ENCODE results near the gene TMEM131. TPM values are rescaled to one million over a fixed set of nuclear protein-coding genes. Genes with fewer than 3 reads are reported as not detected.

The TMEM131 gene
- total RNA-seq, 4 donors from 2014 or later: 78.4 to 86.4 (median 80.5) TPM

DNA sequence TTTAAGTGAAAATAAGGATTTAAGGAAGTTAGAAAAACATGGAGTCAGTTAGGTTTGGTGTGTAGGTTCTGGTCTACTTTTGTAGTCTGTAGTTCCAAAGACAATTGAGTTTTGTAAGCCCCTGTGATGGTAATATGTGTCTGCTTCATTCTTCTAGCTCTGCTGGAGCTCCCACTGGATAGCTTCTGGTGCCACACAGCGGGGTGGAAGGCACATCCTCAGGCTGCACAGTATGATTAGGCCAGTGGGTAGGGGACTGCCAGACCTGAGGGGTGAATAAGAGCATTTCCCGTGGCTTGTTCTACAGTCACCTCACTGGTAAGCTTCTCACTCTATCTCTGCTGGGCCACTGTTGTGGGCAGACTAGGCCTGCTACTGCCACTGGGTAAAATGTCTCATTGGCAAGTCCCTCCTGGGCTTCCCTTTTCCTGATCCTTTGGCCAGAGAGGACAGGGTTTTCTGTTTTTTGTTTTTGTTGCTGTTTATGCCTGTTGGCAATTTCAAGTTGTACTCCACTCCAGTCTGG lies 44.5 kb downstream of the TMEM131 start:
- no peak for DNase-seq
- Histone ChIP-seq H3K9me3 (no peaks in the 10 kb centered on the region), H3K27me3 (no peaks in the 10 kb centered on the region), H3K4me1 (peaks cover 4 to 43% (median 10%) of the 10 kb centered on the region in 4 donors), H3K36me3 (no peaks in the 10 kb centered on the region), H3K27ac (no peak overlapping the region), H3K4me3 (no peak overlapping the region)
- in situ Hi-C loops (cut with MboI; ENCODE audit: low pct_ligation_motif_present in 1 of 4, low pct_unique_long_range_greater_than_20kb in 1 of 4, low sequenced_read_pairs in 3 of 4) (no loop called here), intact Hi-C loops (cut with DNase I; ENCODE audit: low total_unique reads) (no loop called here)
- TF ChIP-seq POLR2AphosphoS5 (IDR thresholded peaks at IDR 0.05): no peak
- TF ChIP-seq, protein P1, sequence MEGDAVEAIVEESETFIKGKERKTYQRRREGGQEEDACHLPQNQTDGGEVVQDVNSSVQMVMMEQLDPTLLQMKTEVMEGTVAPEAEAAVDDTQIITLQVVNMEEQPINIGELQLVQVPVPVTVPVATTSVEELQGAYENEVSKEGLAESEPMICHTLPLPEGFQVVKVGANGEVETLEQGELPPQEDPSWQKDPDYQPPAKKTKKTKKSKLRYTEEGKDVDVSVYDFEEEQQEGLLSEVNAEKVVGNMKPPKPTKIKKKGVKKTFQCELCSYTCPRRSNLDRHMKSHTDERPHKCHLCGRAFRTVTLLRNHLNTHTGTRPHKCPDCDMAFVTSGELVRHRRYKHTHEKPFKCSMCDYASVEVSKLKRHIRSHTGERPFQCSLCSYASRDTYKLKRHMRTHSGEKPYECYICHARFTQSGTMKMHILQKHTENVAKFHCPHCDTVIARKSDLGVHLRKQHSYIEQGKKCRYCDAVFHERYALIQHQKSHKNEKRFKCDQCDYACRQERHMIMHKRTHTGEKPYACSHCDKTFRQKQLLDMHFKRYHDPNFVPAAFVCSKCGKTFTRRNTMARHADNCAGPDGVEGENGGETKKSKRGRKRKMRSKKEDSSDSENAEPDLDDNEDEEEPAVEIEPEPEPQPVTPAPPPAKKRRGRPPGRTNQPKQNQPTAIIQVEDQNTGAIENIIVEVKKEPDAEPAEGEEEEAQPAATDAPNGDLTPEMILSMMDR (IDR thresholded peaks at IDR 0.05): no peak
- TF ChIP-seq EP300 (IDR thresholded peaks at IDR 0.05; ENCODE audit: low read depth): no peak
- no peak for TF ChIP-seq POLR2A (IDR thresholded peaks at IDR 0.05)
- WGBS, 2 donors (ENCODE audit: low coverage in 1 of 2): 87% methylated on average over 2 of the region's 2 CpGs; no CpG with 5 or more reads in 1 of the 2 donors

DNA sequence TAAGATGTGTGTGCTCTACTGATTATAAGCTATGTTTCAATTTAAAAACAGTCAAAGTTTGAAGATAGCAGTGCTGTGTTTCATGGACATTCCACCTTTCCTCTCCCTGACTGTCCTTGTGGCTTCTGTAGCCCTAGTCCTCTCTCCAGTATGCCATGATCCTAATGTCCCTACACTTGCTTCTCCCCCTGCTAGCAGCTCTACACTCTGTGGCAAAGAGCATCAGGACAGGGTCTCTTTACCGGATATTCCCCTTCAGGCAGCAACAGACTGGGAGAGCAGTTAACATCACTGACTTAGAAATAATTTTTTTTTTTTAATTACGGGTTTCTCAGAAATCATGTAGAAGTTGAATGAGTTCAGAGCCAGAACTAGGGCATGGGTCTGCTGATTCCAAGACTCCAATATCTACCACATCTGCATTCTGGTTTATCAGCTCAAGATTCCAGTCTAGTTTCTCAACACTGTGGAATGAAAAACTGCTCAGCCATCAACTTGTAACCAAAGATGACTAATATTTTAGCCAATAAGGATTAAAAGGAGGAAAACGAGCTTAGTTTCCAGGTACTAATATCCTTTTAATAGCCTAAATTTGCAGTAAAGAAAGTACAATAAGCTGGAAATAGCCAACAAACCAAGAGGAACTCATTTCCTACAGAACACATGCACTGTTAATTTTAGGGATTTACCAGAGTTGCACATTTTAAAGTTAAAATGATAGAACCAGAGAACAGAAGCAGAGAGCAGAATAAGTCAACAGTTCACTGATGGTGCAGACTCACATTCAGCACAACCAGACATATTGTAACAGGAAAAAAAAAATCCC lies 45.2 kb downstream of the TMEM131 start:
- Histone ChIP-seq H3K27me3 (no peaks in the 10 kb centered on the region), H3K9me3 (no peaks in the 10 kb centered on the region), H3K36me3 (no peaks in the 10 kb centered on the region), H3K4me1 (peaks cover 4 to 49% (median 13%) of the 10 kb centered on the region in 4 donors), H3K27ac (no peak overlapping the region), H3K4me3 (no peak overlapping the region)
- TF ChIP-seq POLR2AphosphoS5 (IDR thresholded peaks at IDR 0.05) (no peak), EP300 (IDR thresholded peaks at IDR 0.05; ENCODE audit: low read depth) (no peak), POLR2A (IDR thresholded peaks at IDR 0.05) (no peak)
- TF ChIP-seq, protein P1 (IDR thresholded peaks at IDR 0.05): no peak
- DNase-seq: no peak
- intact Hi-C loops (cut with DNase I; ENCODE audit: low total_unique reads): no loop called here
- in situ Hi-C loops (cut with MboI; ENCODE audit: low pct_ligation_motif_present in 1 of 4, low pct_unique_long_range_greater_than_20kb in 1 of 4, low sequenced_read_pairs in 3 of 4): no loop called here
- 56 to 74% methylated on average over 2 to 3 of the region's 3 CpGs for WGBS, 2 donors (ENCODE audit: low coverage in 1 of 2)

DNA sequence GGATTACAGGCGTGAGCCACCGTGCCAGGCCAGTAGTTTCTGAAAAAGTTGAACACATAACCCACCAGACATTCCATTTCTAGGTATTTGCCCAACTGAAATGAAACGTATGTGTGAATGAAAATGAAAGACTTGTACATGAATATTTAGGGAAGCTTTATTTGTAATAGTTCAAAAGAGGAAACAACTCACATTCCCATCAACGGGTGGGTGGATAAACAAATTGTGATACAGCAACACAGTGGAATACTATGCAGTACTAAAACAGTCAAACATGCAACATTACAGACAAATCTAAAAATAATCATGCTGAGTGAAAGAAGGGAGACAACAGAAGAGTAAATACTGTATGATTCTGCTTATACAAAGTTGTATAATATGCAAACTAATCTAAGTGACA lies 46.8 kb downstream of the TMEM131 start:
- no peak for TF ChIP-seq POLR2AphosphoS5 (IDR thresholded peaks at IDR 0.05)
- TF ChIP-seq, protein P1 (IDR thresholded peaks at IDR 0.05): no peak
- TF ChIP-seq EP300 (IDR thresholded peaks at IDR 0.05; ENCODE audit: low read depth): no peak
- TF ChIP-seq POLR2A (IDR thresholded peaks at IDR 0.05): no peak
- intact Hi-C loops (cut with DNase I; ENCODE audit: low total_unique reads): loop anchor here (1.0 kb wide), 1 partner anchor 13 kb away; no protein-coding TSS in a partner anchor
- H3K36me3 ChIP-seq: no peaks in the 10 kb centered on the region
- no peaks in the 10 kb centered on the region for H3K27me3 ChIP-seq
- H3K4me1 ChIP-seq: peaks cover 4 to 52% (median 13%) of the 10 kb centered on the region in 4 donors
- no peak for DNase-seq
- H3K27ac ChIP-seq: no peak overlapping the region
- in situ Hi-C loops (cut with MboI; ENCODE audit: low pct_ligation_motif_present in 1 of 4, low pct_unique_long_range_greater_than_20kb in 1 of 4, low sequenced_read_pairs in 3 of 4): no loop called here
- WGBS, 2 donors (ENCODE audit: low coverage in 1 of 2): 79% methylated on average over 4 of the region's 4 CpGs
- H3K9me3 ChIP-seq: no peaks in the 10 kb centered on the region
- no peak overlapping the region for H3K4me3 ChIP-seq

DNA sequence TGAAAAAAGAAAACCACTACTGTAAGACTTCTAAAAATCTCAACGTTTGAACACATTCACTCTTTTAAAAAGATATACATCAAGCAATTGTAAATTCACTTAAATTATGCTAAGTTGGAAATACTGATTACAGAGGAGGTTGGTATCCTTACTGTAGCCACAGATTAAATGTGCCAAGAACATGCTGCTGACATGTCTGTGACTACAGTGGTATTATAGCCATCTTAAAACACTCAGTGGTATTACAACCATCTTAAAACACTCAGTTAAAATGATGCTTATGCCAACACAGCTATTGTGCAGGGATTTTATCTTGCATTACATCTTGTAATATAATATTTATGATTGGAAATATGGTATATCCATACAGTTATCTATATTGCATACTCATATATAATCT lies 50.0 kb downstream of the TMEM131 start:
- intact Hi-C loops (cut with DNase I; ENCODE audit: low total_unique reads) (no loop called here), in situ Hi-C loops (cut with MboI; ENCODE audit: low pct_ligation_motif_present in 1 of 4, low pct_unique_long_range_greater_than_20kb in 1 of 4, low sequenced_read_pairs in 3 of 4) (no loop called here)
- WGBS, 2 donors (ENCODE audit: low coverage in 1 of 2): 50 to 77% methylated on average over 1 of the region's 1 CpG
- Histone ChIP-seq H3K9me3 (peaks cover 0 to 4% of the 10 kb centered on the region in 2 donors), H3K4me1 (peaks cover 4 to 42% (median 11%) of the 10 kb centered on the region in 4 donors), H3K4me3 (no peak overlapping the region), H3K27ac (no peak overlapping the region), H3K27me3 (no peaks in the 10 kb centered on the region), H3K36me3 (no peaks in the 10 kb centered on the region)
- no peak for DNase-seq
- TF ChIP-seq POLR2AphosphoS5 (IDR thresholded peaks at IDR 0.05) (no peak), POLR2A (IDR thresholded peaks at IDR 0.05) (no peak)
- TF ChIP-seq, protein P1 (IDR thresholded peaks at IDR 0.05): no peak

All from transverse colon (tissue), 4 donors.